ENCODE measurements around the gene SSNA1. TPM values are rescaled to one million over a fixed set of nuclear protein-coding genes. Genes with fewer than 3 reads are reported as not detected.

SSNA1 gene
- total and polyA plus RNA-seq, 2 donors (not counting 1 experiment from before 2014, with no cell fraction given), result 53.6 to 129 TPM

GRCh38 chr9:137179761-137180160 lies 8.7 kb upstream of the SSNA1 start:
- WGBS (ENCODE audit: insufficient coverage), result 97% methylated on average over 17 of the region's 17 CpGs
- CTCF ChIA-PET, result interaction anchor here (1.4 kb wide), 1 partner anchor 9 kb away, joined by 3 read pairs; the partner anchor contains the start of genes ANAPC2 and SSNA1
- DNase-seq, result no peak
- Histone ChIP-seq H3K27me3 (replicated peaks in 1 of 4; ENCODE audit: control extremely low read depth in 1 of 4, control insufficient read depth in 3 of 4, insufficient read depth in 4 of 4, low read length in 3 of 4) (no peaks in the 10 kb centered on the region), H3K79me2 (ENCODE audit: control insufficient read depth, insufficient read depth, low read length) (peaks cover 6% of the 10 kb centered on the region), H3K4me2 (replicated peaks; ENCODE audit: low read depth, low read length, poor library complexity, severe bottlenecking) (no peak overlapping the region), H2AFZ (ENCODE audit: insufficient read depth, low read depth, low read length, poor library complexity, severe bottlenecking) (no peak overlapping the region), H4K20me1 (ENCODE audit: control insufficient read depth, insufficient read depth, low read length, poor library complexity, severe bottlenecking) (peaks cover 38% of the 10 kb centered on the region), H3K9ac (ENCODE audit: low read length) (no peak overlapping the region), H3K27ac (ENCODE audit: low read length in 2 of 2) (no peak overlapping the region), H3K9me3 (ENCODE audit: control extremely low read depth in 1 of 3, control insufficient read depth in 2 of 3, insufficient read depth in 1 of 3, low read length in 2 of 3) (no peaks in the 10 kb centered on the region), H3K4me3 (ENCODE audit: control extremely low read depth in 1 of 5, extremely low read depth in 1 of 5, insufficient read depth in 1 of 5, low read depth in 2 of 5, low read length in 4 of 5) (no peak overlapping the region), H3K4me1 (ENCODE audit: control insufficient read depth in 2 of 2, insufficient read depth in 2 of 2, low read length in 2 of 2) (peaks cover 5 to 7% of the 10 kb centered on the region in 2 donors), H3K36me3 (replicated peaks in 1 of 2; ENCODE audit: control extremely low read depth in 1 of 2, control insufficient read depth in 1 of 2, extremely low read depth in 1 of 2, insufficient read depth in 2 of 2, low read length in 1 of 2) (peaks cover 0 to 57% of the 10 kb centered on the region in 2 experiments)
- POLR2A ChIA-PET, result no interaction called here
- no peaks in the 10 kb centered on the region for H3K9me3 Mint-ChIP-seq (ENCODE audit: insufficient read depth)
- no peak for ATAC-seq (ENCODE audit: low read depth)
- no peak overlapping the region for H3K4me3 Mint-ChIP-seq
- no peaks in the 10 kb centered on the region for H3K4me1 Mint-ChIP-seq
- intact Hi-C loops (cut with micrococcal nuclease), result no loop called here
- H3K27me3 Mint-ChIP-seq, result no peaks in the 10 kb centered on the region
- no peak for TF ChIP-seq CTCF (IDR thresholded peaks at IDR 0.05)
- TF ChIP-seq EZH2 (IDR thresholded peaks at IDR 0.05; ENCODE audit: borderline replicate concordance, insufficient read depth, low read depth, low read length, poor library complexity, severe bottlenecking), result no peak
- H3K27ac Mint-ChIP-seq, result no peak overlapping the region

GRCh38 chr9:137180491-137180890 lies 8.0 kb upstream of the SSNA1 start:
- ChIA-PET POLR2A (no interaction called here), CTCF (interaction anchor here (1.2 kb wide), 1 partner anchor 121 kb away, joined by 3 read pairs; the partner anchor contains the start of gene NRARP)
- H3K4me3 ChIP-seq (ENCODE audit: control extremely low read depth in 1 of 5, extremely low read depth in 1 of 5, insufficient read depth in 1 of 5, low read depth in 2 of 5, low read length in 4 of 5), result no peak overlapping the region
- ATAC-seq (ENCODE audit: low read depth) (no peak), DNase-seq (no peak)
- Mint-ChIP-seq H3K27me3 (no peaks in the 10 kb centered on the region), H3K9me3 (ENCODE audit: insufficient read depth) (no peaks in the 10 kb centered on the region), H3K4me1 (no peaks in the 10 kb centered on the region), H3K27ac (no peak overlapping the region), H3K4me3 (no peak overlapping the region)
- H2AFZ ChIP-seq (ENCODE audit: insufficient read depth, low read depth, low read length, poor library complexity, severe bottlenecking), result no peak overlapping the region
- H3K4me2 ChIP-seq (replicated peaks; ENCODE audit: low read depth, low read length, poor library complexity, severe bottlenecking), result no peak overlapping the region
- no peaks in the 10 kb centered on the region for H3K4me1 ChIP-seq (ENCODE audit: control insufficient read depth in 2 of 2, insufficient read depth in 2 of 2, low read length in 2 of 2)
- no peak overlapping the region for H3K27ac ChIP-seq (ENCODE audit: low read length in 2 of 2)
- H4K20me1 ChIP-seq (ENCODE audit: control insufficient read depth, insufficient read depth, low read length, poor library complexity, severe bottlenecking), result peaks cover 45% of the 10 kb centered on the region
- no peaks in the 10 kb centered on the region for H3K27me3 ChIP-seq (replicated peaks in 1 of 4; ENCODE audit: control extremely low read depth in 1 of 4, control insufficient read depth in 3 of 4, insufficient read depth in 4 of 4, low read length in 3 of 4)
- peaks cover 13% of the 10 kb centered on the region for H3K79me2 ChIP-seq (ENCODE audit: control insufficient read depth, insufficient read depth, low read length)
- TF ChIP-seq CTCF (IDR thresholded peaks at IDR 0.05) (no peak), EZH2 (IDR thresholded peaks at IDR 0.05; ENCODE audit: borderline replicate concordance, insufficient read depth, low read depth, low read length, poor library complexity, severe bottlenecking) (no peak)
- no peak overlapping the region for H3K9ac ChIP-seq (ENCODE audit: low read length)
- intact Hi-C loops (cut with micrococcal nuclease), result no loop called here
- WGBS (ENCODE audit: insufficient coverage), result 94% methylated on average over 20 of the region's 20 CpGs
- H3K9me3 ChIP-seq (ENCODE audit: control extremely low read depth in 1 of 3, control insufficient read depth in 2 of 3, insufficient read depth in 1 of 3, low read length in 2 of 3), result no peaks in the 10 kb centered on the region
- H3K36me3 ChIP-seq (replicated peaks in 1 of 2; ENCODE audit: control extremely low read depth in 1 of 2, control insufficient read depth in 1 of 2, extremely low read depth in 1 of 2, insufficient read depth in 2 of 2, low read length in 1 of 2), result peaks cover 0 to 63% of the 10 kb centered on the region in 2 experiments
